Adrenal gland (tissue), 5 donors: ENCODE data around the gene ARL8A.

ENCODE experiments used
- CTCF ChIP-seq, 6 experiments: fragments of 450-650 bp in 4 of 6; fragments of 200-600 bp in 2 of 6; sonication (generic) in 1 of 6; IDR thresholded peaks; 1 replicate in 5 of 6; 2 replicates in 1 of 6; pipeline versions ENCODE4 v1.5.1 to v1.8.0; 2016 to 2021; ENCODE audit warnings: antibody characterized with exemption in 6 of 6, mild to moderate bottlenecking in 2 of 6, moderate library complexity in 1 of 6
- POLR2A ChIP-seq, 2 donors: fragments of 450-650 bp; IDR thresholded peaks; one replicate each; pipeline ENCODE4 v1.6.1; 2017; ENCODE audit warnings: antibody characterized with exemption in 2 of 2, mild to moderate bottlenecking in 2 of 2, moderate library complexity in 1 of 2
- donor health status: DM: no; HTN: no; CAD: no.

GRCh38 chr1:202093858-202094257 lies 50.7 kb downstream of the ARL8A start:
- no peak for TF ChIP-seq CTCF (IDR thresholded peaks at IDR 0.05)
- TF ChIP-seq POLR2A (IDR thresholded peaks at IDR 0.05), result no peak
